ENCODE data around the gene RABEP1.

RABEP1 gene

GRCh38 chr17:5272322-5272721 is 9.8 kb upstream of the RABEP1 start:
- Histone ChIP-seq H3K9me3 (ENCODE audit: control insufficient read depth, low read length) (no peaks in the 10 kb centered on the region), H2AFZ (no peak overlapping the region), H3K4me2 (ENCODE audit: low read length) (no peak overlapping the region), H3K79me2 (no peaks in the 10 kb centered on the region), H3K4me1 (no peaks in the 10 kb centered on the region), H3K4me3 (ENCODE audit: low read depth, low read length) (no peak overlapping the region), H3K9ac (no peak overlapping the region), H3K27me3 (ENCODE audit: control insufficient read depth, insufficient read depth, low read length) (no peaks in the 10 kb centered on the region), H3K27ac (no peak overlapping the region), H3K36me3 (ENCODE audit: control insufficient read depth, insufficient read depth, low read length) (no peaks in the 10 kb centered on the region)
- TF ChIP-seq CTCF (IDR thresholded peaks at IDR 0.05), result no peak

- Histone ChIP-seq H3K4me2 (ENCODE audit: low read length) (peak overlapping the region; percentile 90), H3K9me3 (ENCODE audit: control insufficient read depth, low read length) (no peaks in the 10 kb centered on the region), H3K27ac (peak overlapping the region; percentile 46), H3K9ac (no peak overlapping the region), H3K4me3 (ENCODE audit: low read depth, low read length) (peak overlapping the region; percentile 62), H3K79me2 (peaks cover 21% of the 10 kb centered on the region), H3K4me1 (peaks cover 3% of the 10 kb centered on the region), H3K27me3 (ENCODE audit: control insufficient read depth, insufficient read depth, low read length) (no peaks in the 10 kb centered on the region), H2AFZ (peak overlapping the region; percentile 26), H3K36me3 (ENCODE audit: control insufficient read depth, insufficient read depth, low read length) (no peaks in the 10 kb centered on the region)
- TF ChIP-seq CTCF (IDR thresholded peaks at IDR 0.05), result no peak
These were observed 646 bp downstream of the RABEP1 start for GRCh38 chr17:5282642-5283217.

- TF ChIP-seq CTCF (IDR thresholded peaks at IDR 0.05), result no peak
- H3K36me3 ChIP-seq (ENCODE audit: control insufficient read depth, insufficient read depth, low read length), result no peaks in the 10 kb centered on the region
- peak overlapping the region; percentile 46 for H3K27ac ChIP-seq
- H3K79me2 ChIP-seq, result peaks cover 26% of the 10 kb centered on the region
- H3K9me3 ChIP-seq (ENCODE audit: control insufficient read depth, low read length), result no peaks in the 10 kb centered on the region
- H3K4me3 ChIP-seq (ENCODE audit: low read depth, low read length), result peak overlapping the region; percentile 62
- peaks cover 3% of the 10 kb centered on the region for H3K4me1 ChIP-seq
- H3K9ac ChIP-seq, result no peak overlapping the region
- H3K4me2 ChIP-seq (ENCODE audit: low read length), result peak overlapping the region; percentile 90
- H2AFZ ChIP-seq, result no peak overlapping the region
- no peaks in the 10 kb centered on the region for H3K27me3 ChIP-seq (ENCODE audit: control insufficient read depth, insufficient read depth, low read length)
These were observed 1.7 kb downstream of the RABEP1 start for GRCh38 chr17:5283571-5284315.

- Histone ChIP-seq H2AFZ (no peak overlapping the region), H3K9ac (no peak overlapping the region), H3K27me3 (ENCODE audit: control insufficient read depth, insufficient read depth, low read length) (no peaks in the 10 kb centered on the region), H3K9me3 (ENCODE audit: control insufficient read depth, low read length) (no peaks in the 10 kb centered on the region), H3K79me2 (peaks cover 29% of the 10 kb centered on the region), H3K4me3 (ENCODE audit: low read depth, low read length) (peak overlapping the region; percentile 5), H3K4me1 (peaks cover 3% of the 10 kb centered on the region), H3K27ac (no peak overlapping the region), H3K4me2 (ENCODE audit: low read length) (peak overlapping the region; percentile 90), H3K36me3 (ENCODE audit: control insufficient read depth, insufficient read depth, low read length) (no peaks in the 10 kb centered on the region)
- no peak for TF ChIP-seq CTCF (IDR thresholded peaks at IDR 0.05)
These were observed 2.6 kb downstream of the RABEP1 start for GRCh38 chr17:5284681-5285080.
